CD4-positive, alpha-beta T cell treated with Interleukin-15 for 4 hours (primary cell): ENCODE measurements around the gene B3GAT1.

ENCODE experiments used
- DNase-seq: peaks from one replicate; pipeline ENCODE4 v3.0.0-alpha.2; 2020; ENCODE audit warnings: low spot score

Gene B3GAT1

GRCh38 chr11:134409552-134410429 is 2.3 kb downstream of the B3GAT1 start:
- DNase-seq: no peak

DNA sequence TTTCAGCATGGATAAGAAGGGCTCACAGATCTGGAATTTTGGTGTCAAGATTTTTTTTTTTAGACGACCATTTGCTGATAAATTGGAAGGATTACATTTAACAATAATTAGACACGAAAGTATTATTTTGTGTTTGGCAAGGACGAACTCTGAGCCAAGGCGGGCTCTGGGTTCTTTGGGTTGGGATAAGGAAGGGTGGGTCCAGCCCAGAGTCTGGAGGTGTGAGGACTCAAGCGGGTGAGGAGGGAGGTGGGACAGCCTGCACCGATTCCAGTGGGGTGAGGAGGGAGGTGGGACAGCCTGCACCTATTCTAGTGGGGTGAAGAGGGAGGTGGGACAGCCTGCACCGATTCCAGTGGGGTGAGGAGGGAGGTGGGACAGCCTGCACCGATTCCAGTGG is 4.1 kb downstream of the B3GAT1 start:
- DNase-seq: no peak

- DNase-seq: no peak
These were observed 4.7 kb downstream of the B3GAT1 start for GRCh38 chr11:134407321-134407828.

GRCh38 chr11:134406264-134407185 is 5.5 kb downstream of the B3GAT1 start:
- peak; percentile 10 for DNase-seq

DNA sequence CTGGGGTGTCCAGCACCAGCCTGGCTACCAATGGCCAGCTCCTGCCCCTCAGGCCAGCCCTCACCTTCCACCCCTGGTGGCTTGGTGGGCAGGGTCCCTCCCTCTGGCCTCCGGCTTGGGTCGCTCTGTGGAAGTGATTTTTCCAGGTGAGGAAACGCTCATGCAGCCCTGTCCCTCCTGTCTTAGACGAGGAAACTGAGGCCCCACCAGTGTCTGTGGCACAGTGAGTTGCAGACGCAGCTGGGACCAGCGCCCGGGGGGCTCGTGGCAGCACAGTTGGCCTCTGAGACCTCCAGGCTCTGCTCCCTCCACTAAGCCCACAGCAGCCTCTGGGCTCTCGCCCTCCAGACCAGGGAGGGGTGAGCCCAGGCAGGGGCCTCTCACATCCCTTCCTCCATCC is 6.2 kb downstream of the B3GAT1 start:
- DNase-seq: no peak

- no peak for DNase-seq
These were observed 6.6 kb downstream of the B3GAT1 start for GRCh38 chr11:134405436-134405835.

DNA sequence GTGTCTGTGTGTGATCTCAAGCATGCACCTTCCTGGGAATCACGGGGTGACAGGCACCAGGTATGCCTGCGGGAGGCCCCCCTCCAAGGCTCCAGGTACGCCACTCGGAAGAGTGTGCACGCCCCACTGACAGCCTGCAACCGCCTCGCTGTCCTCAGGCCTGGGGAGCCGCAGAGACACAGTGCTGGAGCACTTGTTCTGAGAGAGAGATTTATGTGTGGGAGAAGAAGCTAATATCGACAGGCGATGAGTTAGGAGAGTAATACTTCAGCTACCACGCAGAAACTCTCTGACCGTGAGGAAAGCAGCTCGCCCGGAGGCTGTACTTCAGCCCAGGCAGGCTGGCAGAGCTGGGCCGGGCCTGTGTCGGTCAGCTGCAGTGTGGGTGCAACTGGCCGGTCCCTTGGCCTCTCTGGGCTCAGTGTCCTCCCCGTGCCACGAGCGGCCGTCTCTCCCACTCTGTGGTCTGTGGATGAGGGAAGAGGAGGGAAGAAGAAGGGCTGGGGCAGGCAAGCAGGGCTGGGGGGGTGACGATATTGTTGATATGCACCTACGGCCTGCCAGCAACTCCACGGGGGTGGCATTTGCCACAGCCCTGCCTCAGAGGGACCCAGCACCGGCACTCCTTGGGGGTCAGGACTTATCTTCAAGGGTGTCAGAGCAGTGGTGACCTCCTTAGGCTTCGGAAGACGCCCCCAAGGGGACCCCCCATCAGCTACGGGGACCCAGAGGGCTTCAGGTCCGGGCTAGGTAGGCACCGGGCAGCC is 7.3 kb downstream of the B3GAT1 start:
- DNase-seq: no peak

GRCh38 chr11:134402910-134403309 is 9.1 kb downstream of the B3GAT1 start:
- no peak for DNase-seq

DNA sequence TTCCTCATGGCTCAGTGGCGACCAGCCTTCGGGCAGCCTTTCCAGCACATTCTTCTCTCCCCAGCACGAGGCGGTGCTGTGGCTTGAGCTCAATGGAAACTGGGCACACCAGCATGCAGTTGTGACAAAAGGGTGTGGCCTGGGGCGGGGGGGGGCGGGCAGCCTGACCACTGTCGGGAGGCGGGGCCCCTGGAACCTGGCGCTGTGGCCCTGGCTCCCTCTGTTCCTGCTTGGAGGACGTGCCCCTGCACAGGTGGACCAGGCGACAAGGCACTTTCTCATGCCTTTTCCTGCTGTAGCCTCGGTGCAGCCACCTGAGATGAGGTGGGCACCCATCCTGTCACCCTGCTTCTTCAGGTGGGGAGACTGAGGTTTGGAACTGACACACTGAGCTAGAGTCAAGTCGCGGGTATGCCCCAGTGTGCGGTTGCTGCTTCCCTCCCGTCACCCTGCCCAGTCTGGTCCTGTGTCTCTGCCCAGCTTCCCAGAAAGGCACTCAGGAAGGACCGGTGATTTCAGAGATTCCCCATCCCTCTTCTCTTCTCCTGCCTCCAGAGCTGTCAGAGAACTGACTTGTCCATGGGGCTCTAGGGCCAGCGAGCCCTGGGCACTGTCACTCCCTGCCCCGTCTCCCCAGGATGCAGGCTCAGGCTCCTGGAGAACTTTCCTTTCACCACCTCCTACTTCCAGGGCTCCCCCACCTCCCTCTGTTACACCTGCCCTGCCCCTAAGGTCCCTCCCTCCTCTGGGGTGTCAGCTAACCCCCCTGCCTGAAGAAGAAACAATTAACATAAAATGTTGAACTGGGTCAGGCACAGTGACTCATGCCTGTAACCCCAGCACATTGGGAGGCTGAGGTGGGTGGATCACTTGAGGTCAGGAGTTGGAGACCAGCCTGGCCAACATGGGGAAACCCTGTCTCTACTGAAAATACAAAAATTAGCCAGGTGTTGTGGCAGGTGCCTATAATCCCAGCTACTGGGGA is 9.9 kb downstream of the B3GAT1 start:
- no peak for DNase-seq

- DNase-seq: no peak
These were observed 12.0 kb downstream of the B3GAT1 start for GRCh38 chr11:134399996-134400395.

GRCh38 chr11:134399293-134399654 is 12.8 kb downstream of the B3GAT1 start:
- DNase-seq: no peak

GRCh38 chr11:134398644-134399292 is 13.3 kb downstream of the B3GAT1 start:
- no peak for DNase-seq

GRCh38 chr11:134398079-134398444 is 14.0 kb downstream of the B3GAT1 start:
- no peak for DNase-seq

- no peak for DNase-seq
These were observed 14.6 kb downstream of the B3GAT1 start for GRCh38 chr11:134397304-134398078.

DNA sequence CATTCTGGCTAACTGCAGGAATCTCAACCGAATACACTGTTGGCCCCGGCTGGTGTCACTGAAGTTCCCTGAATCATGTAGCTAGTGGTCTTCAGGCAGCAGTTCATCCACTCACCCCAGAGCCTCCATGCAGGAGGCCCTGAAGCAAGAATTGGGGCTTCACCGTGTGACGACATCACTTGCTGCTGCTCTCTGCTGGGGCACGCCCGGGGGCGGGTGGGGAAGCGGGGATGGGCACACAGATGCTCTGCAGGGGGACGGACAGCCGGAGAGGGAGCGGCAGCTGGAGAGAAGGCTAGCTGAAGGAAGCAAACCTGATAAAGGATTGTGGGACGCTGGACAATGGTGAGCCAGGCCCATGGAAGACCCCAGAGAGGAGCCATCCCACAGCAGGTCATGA is 17.0 kb downstream of the B3GAT1 start:
- no peak for DNase-seq

DNA sequence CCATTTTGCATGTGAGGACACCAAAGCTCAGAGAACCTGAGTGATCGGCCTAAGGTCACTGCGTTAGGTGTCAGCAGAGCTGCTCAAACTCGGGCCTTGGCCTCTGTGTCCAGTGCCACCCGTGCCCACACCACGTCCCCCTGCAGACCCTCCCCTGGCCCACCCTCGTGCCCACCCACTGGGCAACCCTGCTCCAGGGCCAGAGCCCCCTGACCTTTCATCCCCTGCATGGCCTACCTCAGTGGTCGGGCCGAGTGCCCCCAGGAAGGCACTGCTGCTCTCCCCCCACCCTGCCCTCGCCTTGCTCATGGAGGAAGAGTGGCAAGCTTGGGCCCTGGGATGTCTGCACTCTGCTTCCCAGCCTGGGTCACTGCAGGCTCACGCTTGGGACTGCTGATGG is 17.7 kb downstream of the B3GAT1 start:
- DNase-seq: no peak

DNA sequence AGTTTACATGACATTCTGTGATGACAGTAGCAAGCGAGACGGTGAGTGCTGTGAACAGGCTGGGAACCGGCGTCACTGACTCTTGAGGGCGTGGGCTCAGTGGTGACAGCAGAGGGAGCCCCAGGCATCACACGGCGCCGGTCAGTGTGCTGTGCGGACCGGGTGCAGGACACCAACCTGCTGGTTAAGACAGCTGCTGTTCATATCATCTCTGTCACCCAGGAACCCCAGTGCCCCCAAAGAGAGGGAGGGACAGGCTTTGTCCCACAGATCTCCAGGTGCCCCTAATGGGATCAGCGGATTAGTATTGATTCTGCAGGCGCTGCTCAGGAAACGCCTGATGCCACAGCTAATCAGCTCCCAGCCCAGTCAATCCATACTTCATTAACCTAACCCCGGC is 18.4 kb downstream of the B3GAT1 start:
- DNase-seq: no peak

DNA sequence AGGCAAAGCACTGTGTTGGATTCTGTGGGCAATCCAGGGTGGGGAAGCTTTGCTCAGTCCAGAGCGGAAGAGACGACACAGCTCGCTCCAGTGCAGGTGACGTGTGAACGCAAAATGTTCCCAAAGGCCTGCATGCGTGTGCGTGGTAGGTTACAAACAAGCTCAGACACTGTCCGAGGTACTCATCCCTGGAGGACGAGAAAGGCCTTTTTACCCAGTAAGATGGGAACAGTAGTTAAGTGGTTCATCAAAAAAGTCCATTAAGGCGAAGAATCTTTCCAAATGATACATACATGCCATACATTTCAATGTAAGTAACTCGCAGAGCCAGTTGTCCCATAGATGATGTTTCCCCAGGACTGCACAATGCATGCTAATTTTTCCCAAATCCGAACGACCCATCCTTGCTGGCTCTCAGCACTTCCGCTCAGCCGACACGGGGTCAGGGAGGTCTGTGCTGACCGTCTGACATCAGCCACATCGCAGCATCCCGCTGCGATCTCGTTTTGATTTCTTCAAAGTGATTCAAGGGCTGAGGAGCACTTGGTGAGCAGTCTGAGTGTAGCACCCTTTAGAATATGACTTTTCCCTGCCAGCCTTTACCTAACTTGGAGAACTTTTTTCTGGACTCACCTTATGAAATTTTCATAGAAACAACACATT is 19.0 kb downstream of the B3GAT1 start:
- no peak for DNase-seq

DNA sequence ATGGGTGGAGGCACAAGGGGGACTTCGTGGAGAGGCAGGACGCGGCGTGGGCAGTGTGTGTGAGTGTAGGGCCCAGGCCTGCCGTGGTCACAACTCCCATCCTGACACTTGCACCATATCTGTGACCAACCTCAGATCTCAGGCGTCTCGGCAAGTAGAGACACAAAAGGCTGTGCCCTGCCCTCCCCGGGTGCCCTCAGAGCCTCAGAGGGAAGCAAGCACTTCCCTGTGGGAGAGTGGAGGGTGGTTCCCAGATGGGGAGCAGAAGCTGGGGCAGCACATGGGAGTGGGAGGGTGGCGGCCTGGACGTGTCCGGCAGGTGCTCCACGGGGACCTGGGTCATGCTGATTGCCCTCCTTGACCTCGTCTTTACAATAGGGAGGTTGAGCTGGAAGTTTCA is 20.4 kb downstream of the B3GAT1 start:
- DNase-seq: no peak
